NT2/D1 (cell line): ENCODE data around the gene ATP1A1.

Experiments
- SUZ12 ChIP-seq: IDR thresholded peaks from 2 replicates; pipeline ENCODE4 v1.6.1; 2011; ENCODE audit not compliant: insufficient read length, insufficient read depth; ENCODE audit errors: extremely low read depth
- YY1 ChIP-seq: IDR thresholded peaks from 2 replicates; pipeline ENCODE4 v1.6.1; 2011; ENCODE audit not compliant: insufficient read length, insufficient read depth

GRCh38 chr1:116436611-116436970, 63.5 kb downstream of the ATP1A1 start:
- no peak for TF ChIP-seq YY1
- TF ChIP-seq SUZ12, result no peak
